Kidney epithelial cell (primary cell): Measurements from ENCODE around the gene TNPO3. TPM values are rescaled to one million over a fixed set of nuclear protein-coding genes. Genes with fewer than 3 reads are reported as not detected.
A peak's percentile ranks its signal among the peaks of the same experiment; 100 is the strongest.

Experiments used
- DNase-seq: peaks from one replicate; pipeline ENCODE4 v3.0.0-alpha.2; 2010; ENCODE audit warnings: low read depth
- H3K27me3 ChIP-seq: 2 replicates; pipeline ENCODE4 v1.6.0; 2011; ENCODE audit warnings: low read length; ENCODE audit not compliant: control insufficient read depth, insufficient read depth
- H3K36me3 ChIP-seq: 2 replicates; pipeline ENCODE4 v1.5.1; 2011; ENCODE audit warnings: low read length; ENCODE audit not compliant: control insufficient read depth, insufficient read depth
- H3K4me3 ChIP-seq: 2 replicates; pipeline ENCODE4 v1.5.1; 2011; ENCODE audit warnings: low read depth, mild to moderate bottlenecking, control low read depth, low read length
- total RNA-seq: library from RNA; depleted of rRNA; stranded (reverse); fragments of >200 nt; gene quantifications from 2 replicates; pipeline ENCODE4 v1.2.3, GENCODE V29; 2015
- TF ChIP-seq, protein P1 (sequence below): IDR thresholded peaks from 2 replicates; pipeline ENCODE4 v1.5.1; 2011; ENCODE audit warnings: mild to moderate bottlenecking, moderate library complexity, low read length, control low read depth, inconsistent platforms; ENCODE audit not compliant: insufficient read depth, poor library complexity, severe bottlenecking

TNPO3 gene
- total RNA-seq, 1 donor from 2014 or later = 50.8 TPM

DNA sequence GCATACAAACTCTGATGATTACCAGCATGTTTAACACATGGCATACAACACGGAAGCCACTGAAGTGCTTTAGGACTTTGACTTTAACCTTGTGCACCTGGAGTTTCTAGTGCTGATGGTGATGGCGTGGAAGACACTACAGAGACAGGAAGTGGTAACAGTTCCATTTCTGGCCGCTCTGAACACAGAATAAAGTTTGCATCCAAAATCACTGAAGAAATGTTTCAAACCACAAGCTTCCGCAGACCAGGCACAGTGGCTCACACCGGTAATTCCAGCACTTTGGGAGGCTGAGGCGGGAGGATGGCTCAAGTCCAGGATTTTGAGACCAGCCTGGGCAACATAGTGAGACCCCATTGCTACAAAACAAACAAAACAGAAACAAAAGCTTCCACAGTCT lies 40.3 kb upstream of the TNPO3 start:
- Histone ChIP-seq H3K4me3 (no peak overlapping the region), H3K27me3 (no peaks in the 10 kb centered on the region), H3K36me3 (no peaks in the 10 kb centered on the region)
- TF ChIP-seq, protein P1, sequence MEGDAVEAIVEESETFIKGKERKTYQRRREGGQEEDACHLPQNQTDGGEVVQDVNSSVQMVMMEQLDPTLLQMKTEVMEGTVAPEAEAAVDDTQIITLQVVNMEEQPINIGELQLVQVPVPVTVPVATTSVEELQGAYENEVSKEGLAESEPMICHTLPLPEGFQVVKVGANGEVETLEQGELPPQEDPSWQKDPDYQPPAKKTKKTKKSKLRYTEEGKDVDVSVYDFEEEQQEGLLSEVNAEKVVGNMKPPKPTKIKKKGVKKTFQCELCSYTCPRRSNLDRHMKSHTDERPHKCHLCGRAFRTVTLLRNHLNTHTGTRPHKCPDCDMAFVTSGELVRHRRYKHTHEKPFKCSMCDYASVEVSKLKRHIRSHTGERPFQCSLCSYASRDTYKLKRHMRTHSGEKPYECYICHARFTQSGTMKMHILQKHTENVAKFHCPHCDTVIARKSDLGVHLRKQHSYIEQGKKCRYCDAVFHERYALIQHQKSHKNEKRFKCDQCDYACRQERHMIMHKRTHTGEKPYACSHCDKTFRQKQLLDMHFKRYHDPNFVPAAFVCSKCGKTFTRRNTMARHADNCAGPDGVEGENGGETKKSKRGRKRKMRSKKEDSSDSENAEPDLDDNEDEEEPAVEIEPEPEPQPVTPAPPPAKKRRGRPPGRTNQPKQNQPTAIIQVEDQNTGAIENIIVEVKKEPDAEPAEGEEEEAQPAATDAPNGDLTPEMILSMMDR = no peak
- DNase-seq = no peak

DNA sequence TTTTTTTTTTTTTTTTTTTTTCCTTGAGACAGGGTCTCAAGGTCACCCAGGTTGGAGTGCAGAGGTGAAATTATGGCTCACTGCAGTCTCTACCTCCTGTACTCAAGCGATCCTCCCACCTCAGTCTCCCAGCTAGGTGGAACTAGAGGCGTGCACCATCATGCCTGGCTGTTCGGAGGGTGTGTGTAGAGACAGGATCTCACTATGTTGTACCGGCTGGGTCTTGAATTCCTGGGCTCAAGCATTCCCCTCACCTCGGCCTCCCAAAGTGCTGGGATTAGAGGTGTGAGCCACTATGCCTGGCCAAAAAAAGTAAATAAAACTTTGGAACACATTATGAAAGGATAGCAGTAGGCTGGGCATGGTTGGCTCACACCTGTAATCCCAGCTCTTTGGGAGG lies 39.6 kb upstream of the TNPO3 start:
- Histone ChIP-seq H3K36me3 (no peaks in the 10 kb centered on the region), H3K4me3 (no peak overlapping the region), H3K27me3 (no peaks in the 10 kb centered on the region)
- no peak for DNase-seq
- TF ChIP-seq, protein P1 = no peak

DNA sequence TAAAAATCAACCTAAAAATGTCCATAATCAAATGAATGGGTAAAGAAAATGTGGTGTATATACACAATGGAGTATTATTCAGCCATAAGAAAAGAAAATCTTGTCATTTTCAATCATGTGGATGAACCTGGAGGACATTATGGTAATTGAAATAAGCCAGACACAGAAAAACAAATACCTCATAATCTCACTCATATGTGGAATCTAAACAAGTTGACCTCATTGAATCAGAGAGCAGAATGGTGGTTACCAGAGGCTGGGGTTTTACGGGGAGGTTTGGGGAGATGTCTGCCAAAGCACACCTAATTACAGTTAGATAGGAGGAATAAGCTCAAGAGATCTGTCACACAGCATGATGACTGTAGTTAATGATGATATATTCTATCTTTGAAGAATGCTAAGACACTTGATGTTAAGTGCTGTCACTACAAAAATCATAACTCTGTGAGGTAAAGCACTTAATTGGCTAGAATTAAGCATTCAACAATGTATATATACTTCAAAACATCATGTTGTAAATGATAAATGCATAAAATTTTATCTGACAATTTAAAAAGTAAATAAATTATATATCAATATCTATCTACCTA lies 39.1 kb upstream of the TNPO3 start:
- Histone ChIP-seq H3K4me3 (no peak overlapping the region), H3K36me3 (no peaks in the 10 kb centered on the region), H3K27me3 (no peaks in the 10 kb centered on the region)
- TF ChIP-seq, protein P1 = no peak
- no peak for DNase-seq

DNA sequence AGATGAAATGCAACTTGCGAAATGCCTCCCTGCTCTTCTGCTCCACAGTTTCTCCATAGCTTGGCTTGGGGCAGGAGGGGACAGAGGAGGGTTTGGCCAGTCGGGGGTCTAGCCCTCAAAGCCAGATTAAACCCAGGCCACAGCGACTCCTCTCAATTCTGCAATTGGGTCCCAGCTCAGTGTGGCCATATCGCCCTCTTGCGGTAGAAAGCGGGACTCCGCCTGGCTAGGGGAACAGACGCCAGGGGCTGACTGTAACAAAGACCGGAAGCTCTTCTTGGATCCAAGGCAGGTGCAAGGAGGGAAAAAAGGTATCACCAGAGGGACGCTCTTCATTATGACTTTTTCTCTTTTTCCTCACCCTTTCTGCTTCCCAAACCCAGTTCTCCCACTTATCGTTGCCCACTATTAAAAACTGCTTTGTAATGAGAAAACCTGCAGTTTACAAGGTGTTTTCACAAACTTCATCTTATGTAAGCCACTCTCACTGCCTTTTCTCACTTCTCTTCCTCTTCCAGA lies 36.6 kb upstream of the TNPO3 start:
- DNase-seq = no peak
- TF ChIP-seq, protein P1 = peak; percentile 99

DNA sequence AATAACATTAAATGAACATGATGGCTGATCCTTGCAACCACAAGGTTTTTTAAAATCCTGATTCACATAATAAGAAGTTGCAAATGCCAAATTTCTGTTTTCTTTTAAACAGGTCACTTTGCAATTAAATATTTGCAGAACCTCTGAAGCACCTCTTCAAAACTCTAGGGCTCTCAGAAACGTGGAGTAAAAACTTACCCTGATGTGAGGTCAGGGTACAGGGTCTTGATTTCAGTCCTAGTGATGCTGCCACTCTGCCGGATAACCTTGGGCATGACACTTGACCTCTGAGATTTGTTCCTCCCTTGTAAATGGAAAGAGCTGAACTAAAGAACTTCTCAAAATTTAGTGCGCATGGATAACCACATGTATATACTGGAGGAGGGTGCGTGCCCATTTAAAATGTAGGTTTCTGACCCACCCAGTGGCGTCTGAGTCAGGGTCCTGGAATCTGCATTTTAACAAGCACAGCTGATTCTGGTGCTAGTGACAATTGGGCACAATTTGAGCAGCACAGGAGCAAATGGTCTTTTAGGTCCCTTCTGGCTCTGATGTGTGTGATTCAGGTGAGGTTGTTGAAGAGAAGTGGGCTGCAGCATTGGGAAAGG lies 35.5 kb upstream of the TNPO3 start:
- no peak for DNase-seq
- H3K4me3 ChIP-seq = no peak overlapping the region
- no peaks in the 10 kb centered on the region for H3K27me3 ChIP-seq
- TF ChIP-seq, protein P1 = no peak
- no peaks in the 10 kb centered on the region for H3K36me3 ChIP-seq

More for the DNA sequence above, 36.6 kb upstream of the TNPO3 start:
- no peak overlapping the region for H3K4me3 ChIP-seq
- H3K27me3 ChIP-seq = no peaks in the 10 kb centered on the region
- H3K36me3 ChIP-seq = no peaks in the 10 kb centered on the region
